Hypothalamus (tissue), 51 donors: ENCODE data around the gene PLGRKT.
"Not testable (repeated sequence)": the region's sequence is repeated elsewhere in the genome, so short reads cannot be mapped to it uniquely, and the experiment has no call there.

Experiments
- DNase-seq, 51 donors: peaks; one replicate each; lab custom pipeline; 2025; lab: John Stamatoyannopoulos, UW

Gene PLGRKT

DNA sequence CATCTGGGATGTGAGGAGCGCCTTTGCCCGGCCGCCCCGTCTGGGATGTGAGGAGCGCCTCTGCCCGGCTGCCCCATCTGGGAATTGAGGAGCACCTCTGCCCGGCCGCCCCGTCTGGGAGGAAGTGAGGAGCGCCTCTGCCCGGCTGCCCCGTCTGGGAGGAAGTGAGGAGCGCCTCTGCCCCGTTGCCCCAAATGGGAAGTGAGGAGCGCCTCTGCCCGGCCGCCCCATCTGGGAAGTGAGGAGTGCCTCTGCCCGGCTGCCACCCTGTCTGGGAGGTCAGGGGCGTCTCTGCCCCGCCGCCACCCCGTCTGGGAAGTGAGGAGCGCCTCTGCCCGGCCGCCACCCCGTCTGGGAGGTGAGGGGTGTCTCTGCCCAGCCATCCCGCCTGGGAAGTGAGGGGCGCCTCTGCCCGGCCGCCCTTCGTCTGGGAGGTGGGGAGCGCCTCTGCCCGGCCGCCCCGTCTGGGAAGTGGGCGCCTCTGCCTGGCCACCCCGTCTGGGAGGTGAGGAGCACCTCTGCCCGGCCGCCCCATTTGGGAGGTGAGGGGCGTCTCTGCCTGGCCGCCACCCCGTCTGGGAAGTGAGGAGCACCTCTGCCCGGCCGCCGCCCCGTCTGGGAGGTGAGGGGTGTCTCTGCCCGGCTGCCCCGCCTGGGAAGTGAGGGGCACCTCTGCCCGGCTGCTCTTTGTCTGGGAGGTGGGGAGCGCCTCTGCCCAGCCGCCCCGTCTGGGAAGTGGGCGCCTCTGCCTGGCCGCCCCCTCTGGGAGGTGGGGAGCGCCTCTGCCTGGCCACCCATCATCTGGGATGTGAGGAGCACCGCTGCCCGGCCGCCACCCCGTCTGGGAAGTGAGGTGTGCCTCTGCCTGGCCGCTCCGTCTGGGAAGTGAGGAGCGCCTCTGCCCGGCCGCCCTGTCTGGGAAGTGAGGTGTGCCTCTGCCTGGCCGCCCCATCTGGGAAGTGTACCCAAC lies 3.6 kb downstream of the PLGRKT start:
- DNase-seq: not testable (repeated sequence)

DNA sequence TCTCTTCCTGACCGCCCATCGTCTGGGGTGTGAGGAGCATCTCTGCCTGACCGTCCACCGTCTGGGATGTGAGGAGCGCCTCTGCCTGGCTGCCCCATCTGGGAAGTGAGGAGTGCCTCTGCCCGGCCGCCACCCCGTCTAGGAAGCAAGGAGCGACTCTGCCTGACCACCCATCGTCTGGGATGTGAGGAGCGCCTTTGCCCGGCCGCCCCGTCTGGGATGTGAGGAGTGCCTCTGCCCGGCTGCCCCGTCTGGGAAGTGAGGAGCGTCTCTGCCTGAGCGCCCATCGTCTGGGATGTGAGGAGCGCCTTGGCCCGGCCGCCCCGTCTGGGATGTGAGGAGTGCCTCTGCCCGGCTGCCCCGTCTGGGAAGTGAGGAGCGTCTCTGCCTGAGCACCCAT lies 4.4 kb downstream of the PLGRKT start:
- DNase-seq: not testable (repeated sequence)

DNA sequence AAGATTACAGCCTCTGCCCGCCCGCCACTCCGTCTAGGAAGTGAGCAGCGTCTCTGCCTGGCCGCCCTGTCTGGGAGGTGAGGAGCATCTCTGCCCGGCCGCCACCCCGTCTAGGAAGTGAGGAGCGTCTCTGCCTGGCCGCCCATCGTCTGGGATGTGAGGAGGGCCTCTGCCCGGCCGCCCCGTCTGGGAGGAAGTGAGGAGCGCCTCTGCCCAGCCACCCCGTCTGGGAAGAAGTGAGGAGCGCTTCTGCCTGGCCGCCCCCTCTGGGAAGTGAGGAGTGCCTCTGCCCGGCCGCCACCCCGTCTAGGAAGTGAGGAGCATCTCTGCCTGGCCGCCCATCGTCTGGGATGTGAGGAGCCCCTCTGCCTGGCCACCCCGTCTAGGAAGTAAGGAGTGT lies 4.8 kb downstream of the PLGRKT start:
- DNase-seq: not testable (repeated sequence)

DNA sequence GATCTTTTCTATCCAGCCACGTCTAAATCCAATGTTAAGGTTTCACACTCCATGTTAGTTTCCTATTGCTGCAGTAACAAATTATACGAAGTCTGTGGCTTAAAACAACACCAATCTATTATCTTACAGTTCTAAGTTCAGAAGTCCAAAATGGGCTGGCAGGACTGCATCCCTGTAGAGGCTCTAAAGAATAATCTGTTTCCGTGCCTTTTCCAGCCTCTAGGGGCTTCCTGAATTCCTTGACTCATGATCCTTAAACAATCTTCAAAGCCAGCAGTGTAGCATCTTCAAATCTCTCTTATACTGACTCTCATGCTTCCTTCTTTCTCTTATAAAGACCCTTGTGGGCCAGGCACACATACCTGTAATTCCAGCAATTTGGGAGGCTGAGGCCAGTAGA lies 6.8 kb downstream of the PLGRKT start:
- no peak for DNase-seq

DNA sequence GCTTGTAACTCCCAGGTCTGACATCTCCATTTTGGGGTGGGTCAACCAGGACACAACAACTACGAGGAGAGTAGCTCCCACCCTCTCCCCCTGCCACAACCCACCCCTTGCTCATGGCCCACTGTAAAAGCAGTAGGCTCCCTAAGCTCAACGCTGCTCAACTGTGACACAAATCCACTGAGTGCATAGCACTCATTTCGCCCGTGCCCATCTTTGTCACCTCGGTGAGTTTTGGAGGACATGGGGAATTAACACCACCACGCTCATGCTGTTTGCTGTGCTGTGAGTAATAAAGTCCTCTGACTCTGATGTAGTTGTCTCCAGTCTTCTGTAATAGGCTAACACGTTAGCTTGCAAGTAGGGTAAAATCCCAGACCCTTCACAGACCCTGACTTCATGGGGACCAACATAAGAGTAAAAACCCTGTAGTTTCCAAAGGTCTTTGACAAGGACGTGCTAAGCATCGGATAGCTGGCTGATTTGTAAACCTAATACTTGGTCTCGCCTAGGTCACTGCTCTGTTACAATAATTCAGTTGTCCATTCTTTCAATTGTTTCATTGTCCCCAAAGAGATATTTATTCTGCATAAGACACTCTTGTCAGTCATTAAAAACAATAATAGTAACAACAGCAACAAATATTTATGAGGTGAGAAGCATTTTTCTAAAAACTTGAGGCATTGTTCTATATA lies 7.7 kb downstream of the PLGRKT start:
- peak in 4 of 51 donors; percentile 12 to 22 (median 16) for DNase-seq

DNA sequence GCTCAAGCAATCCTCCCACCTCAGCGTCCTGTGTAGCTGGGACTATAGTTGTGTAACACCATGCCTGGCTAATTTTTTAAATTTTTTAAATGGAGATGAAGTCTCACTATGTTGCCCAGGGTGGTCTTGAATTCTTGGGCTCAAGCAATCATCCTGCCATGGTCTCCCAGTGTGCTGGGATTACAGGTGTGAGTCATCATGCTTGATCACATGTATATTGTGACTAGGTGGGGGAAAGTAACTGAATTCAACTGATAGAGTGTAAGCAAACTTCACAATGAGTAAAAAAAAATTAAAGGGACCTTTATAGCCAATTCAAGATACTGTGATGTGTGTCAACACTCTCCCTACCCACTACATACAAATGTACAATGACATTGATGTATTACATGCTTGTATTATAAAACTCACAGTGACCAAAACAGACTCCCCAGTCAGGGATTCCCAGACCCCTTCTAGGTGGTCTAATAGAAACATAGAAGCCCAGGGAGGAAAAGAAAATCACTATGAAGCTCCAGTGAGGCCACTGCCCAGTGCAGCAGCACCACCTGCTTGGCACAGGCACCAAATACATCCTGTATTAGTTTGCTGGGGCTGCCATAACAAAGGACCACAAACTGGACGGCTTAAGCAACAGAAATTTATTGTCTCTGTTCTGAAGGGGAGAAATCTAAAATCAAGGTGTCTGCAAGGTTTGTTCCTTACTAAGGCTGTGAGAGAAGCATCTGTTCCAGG lies 8.8 kb downstream of the PLGRKT start:
- DNase-seq: no peak

DNA sequence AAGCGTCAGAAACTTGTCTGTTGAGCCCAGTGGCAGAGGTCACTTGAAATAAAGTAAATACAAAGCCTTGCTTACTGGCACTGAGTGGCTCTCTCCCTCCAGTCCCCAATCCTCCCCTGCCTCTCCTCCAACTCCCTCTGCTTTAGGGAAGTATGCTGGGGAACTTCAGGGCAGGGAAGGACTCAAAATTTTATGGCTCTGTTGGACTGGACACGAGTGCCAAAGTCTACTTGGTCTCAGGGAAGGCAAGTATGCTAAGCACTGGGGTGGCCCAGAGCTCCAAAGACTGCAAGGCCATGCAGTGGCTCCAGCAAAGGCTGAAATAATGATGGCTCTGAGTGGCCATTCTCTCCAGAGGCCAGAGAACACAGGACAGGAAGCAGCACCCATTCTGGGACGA lies 9.6 kb downstream of the PLGRKT start:
- DNase-seq: no peak

DNA sequence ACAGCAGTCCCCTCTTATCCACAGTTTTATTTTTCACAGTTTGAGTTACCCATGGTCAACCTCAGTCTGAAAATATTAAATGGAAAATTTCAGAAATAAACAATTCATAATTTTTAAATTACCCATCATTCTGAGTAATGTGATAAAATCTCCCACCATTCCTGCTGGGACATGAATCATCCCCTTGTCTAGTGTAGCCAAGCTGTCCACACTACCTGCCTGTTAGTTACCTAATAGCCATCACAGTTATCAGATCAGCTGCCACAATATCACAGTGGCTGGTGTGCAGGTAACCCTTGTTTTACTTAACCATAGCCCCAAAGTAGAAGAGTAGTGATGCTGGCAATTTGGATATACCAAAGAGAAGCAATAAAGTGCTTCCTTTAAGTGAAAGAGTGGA lies 10.7 kb downstream of the PLGRKT start:
- no peak for DNase-seq

DNA sequence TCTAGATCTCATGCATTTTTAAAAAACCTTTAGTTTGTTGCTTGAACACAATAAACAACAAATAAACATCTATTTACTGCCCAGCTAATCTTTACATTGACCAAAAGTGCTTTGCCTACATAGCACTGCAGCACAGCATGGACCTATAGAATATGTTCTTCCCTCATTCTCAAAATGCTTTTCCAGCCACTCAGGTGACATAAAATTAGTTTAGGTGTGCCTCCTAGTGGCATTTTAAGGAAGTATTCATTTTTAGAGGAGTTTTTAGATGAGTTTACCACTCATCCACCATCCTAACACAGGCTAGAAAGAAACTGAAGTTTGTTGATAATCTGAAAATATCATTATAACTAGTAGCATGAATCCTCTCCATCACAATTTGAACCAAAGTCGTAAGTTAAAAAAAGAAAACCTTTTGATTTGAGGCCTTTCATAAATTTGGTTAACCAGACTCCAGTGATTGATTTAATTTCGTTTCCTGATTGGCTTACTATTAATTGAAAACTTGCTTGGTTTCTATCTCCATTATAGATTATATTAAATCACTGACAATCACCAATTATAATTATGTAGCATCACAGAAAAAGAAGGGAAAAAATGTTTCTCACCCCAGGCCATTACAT lies 12.6 kb downstream of the PLGRKT start:
- no peak for DNase-seq

DNA sequence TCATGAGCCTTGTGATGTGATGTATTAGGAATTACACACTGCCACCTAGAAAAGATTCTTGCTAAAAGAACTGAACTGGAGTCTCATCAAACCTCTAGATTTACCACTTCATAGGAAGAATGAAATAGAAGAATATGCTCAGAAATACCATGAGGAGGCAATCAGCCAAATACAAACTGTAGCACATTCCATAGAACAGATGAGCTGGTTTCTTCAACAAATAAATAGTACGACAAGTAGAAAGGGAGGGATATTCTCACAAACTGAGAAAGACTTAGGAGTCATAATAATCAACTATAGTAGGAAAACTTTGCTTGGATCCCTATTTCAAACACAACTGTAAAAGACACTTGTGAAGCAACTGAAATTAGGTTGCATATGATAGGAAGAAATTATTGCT lies 15.4 kb downstream of the PLGRKT start:
- DNase-seq: no peak

DNA sequence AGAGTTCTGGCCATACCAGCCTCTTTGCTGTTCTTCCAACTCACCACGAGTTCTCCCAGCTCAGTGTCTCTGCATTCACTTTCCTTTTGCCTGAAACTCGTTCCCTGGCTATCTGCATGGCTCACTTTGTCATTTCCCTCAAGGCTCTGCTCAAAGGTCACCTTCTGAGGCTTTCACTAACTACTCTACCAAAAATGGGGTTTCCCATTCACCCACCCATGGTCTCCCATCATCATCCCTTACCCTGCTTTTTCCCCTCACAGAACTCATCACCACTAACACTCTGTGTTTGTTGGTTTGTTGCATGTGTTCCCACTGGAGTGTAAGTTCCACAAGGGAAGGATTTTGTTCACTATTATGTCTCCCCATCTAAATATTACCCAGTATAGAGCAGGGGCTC lies 16.6 kb downstream of the PLGRKT start:
- DNase-seq: no peak

DNA sequence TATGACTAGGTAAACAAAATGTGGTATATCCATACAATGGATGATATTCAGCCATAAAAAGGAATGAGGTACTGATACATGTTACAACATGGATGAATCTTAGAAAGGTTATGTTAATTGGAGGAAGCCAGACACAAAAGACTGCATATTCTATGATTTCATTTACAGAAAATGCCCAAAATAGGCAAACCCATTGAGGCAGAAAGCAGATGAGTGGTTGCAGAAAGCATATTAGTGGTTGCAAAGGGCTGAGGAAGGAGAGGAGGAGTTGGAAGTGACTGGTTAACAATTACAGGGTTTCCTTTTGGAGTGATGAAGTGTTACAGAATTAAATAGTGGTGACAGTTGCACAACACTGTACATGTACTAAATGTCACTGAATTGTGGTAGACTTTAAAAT lies 17.7 kb downstream of the PLGRKT start:
- DNase-seq: no peak

DNA sequence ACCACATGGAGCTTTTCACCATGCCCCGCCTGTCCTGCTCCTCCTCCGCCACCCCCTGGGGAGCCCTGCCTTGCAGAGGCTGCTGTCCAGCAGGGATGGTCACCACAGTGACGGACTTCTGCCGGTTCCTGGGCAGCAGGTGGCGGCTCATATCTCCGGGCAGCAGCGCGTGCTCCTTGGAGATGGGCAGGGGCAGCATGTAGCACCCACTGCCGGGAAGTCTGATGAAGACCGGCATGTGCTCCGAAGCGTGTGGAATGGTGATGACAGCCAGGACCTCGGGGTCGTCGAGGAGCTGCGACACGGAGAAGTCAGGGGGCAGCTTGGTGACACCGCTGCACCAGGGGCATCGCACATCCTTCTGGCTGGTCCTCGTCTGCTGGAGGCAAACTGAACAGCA lies 19.2 kb downstream of the PLGRKT start:
- DNase-seq: no peak

DNA sequence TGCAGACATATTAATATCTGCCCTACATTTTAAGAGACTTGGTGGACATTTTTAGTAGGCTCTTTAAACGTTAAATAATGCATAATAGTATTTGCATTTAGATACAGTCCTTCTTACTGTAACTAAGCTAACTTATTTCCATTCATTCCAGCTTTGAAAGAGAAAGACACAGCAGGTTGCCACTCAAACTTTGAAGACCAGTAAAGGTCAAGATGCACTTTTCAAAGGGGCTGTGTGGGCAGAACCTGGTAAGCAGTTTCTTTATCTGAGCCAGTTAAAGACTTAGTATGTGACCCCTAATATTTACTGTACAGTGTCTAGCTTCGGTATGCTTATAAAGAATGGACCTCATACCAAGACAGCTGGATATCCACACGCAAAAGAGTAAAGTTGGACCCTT lies 20.8 kb downstream of the PLGRKT start:
- no peak for DNase-seq

DNA sequence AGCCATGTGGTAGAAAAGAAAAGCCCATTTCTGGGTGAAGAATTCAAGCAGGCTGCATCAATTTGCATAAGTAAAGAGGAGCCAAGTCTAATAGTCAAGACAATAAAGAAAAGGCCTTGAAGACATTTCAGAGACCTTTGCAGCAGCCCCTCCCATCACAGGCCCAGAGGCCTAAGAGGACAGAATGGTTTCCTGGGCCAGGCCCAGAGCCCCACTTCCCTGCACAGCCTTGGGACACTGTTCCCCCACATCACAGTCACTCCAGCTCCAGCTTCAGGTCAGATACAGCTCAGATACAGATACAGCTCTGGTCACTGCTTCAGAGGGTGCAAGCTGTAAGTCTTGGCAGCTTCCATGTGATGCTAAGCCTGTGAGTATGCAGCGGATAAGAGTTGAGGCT lies 29.1 kb downstream of the PLGRKT start:
- DNase-seq: no peak

DNA sequence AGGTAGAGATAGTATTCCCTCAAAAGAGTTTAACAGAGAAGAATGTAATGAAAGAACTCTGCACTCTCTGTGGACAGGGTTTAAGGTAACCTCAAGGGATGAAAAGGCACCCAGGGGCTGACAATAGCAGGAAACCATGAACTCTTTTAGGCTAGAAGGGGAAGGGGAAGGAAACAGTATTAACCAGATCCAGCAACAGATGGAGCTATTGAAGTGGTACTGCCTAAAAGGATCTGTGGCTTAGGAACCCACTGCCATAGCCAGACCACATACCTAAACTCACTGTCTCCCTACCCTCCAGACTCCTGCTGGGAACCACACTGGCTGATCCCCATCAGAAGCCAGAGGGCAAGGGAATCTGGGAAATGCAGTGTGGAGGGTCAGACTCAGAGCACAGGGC lies 35.5 kb downstream of the PLGRKT start:
- no peak for DNase-seq

DNA sequence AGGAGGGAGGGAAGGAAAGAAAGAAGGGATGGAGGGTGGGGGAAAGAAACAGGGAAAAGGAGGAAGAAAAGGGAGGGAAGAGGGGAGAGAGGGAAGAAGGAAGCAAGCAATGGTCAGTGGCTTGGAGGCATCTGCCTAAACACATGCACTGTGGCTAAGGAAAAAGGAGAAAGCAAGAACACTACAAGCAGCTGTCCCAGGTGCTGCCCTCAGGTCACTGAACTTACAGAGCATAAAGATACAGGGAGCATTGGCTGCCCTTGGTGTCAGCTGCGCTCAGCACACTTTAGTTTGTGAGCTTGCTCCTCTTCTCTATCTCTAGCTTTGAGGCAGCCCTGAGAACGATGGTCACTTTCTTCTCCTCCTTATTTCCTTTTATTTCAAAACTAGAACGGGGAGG lies 40.2 kb downstream of the PLGRKT start:
- DNase-seq: not testable (repeated sequence)

DNA sequence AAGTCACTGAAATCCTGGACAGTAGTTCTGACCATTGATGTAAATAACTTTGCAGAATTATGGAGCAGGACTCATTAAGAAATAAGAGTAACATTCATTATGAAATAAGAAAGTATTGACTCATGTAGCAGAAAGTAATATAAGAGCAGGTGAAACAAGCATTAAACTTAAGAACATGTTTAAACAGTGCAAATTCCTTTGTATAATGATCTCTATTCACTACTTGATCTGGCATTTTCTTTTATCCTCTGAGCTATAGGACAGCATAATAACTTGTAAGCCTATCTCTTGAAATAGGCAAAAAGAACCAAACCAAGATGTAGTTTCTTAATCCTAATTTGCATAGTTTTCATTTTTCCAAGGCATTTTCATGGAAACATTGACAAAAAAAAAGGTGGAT lies 42.3 kb downstream of the PLGRKT start:
- DNase-seq: no peak

DNA sequence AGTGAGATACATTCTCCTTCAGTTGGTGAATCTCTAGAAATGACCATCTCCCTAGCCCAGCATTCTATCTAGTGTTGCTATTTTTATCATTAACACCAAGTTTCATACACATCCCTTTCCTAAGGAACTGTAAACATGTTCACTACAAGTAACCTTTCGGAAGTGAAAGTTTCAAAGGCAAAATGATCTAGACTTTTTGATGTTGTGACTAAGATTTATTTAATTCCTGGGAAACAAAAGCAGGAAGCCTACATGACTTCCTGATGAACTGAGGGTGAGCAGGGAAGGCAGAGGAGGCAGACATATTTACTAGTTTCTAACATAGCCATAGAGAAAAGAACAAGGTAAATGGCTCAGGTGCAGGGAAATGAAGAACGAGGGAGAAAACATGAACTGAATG lies 43.7 kb downstream of the PLGRKT start:
- DNase-seq: not testable (repeated sequence)

DNA sequence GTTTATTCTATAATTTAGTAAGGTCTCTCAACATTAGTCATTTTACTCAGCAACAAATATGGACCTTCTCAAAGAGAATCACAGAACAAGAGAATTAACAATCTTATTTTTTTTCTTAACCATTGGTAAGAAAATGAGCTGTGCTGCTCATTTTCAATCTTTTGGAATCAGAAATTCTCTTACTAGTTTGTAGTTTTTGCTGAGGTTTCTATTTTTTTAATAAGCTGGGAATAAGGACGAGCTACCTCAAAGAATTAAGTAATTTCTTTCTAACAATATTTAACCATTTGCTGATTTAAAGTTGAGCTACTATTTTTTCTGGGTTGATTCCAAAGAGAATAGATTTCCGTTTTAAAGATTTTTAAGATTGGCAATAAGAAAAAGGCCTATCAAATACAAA lies 44.2 kb downstream of the PLGRKT start:
- DNase-seq: no peak

DNA sequence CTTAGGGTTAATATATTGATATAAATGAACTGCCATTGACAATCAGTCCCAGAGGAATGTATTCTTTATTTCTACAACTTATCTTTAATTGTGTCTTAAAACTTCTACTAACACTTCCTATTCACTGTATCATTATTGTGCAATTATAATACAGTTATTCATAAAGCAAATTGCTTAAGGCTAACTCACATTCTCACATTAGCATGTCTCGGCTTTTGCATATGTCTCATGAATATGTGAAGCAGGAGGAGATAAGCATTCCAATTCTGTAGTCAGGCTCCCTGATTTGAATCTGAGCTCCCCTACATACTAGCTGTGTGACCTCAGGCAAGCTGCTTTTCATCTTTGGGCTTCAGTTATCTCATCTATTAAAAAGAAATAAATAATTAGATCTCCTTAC lies 45.4 kb downstream of the PLGRKT start:
- no peak for DNase-seq
